Dendritic cell treated with granulocyte-macrophage colony-stimulating factor and Interleukin-4, amounts not matched to agents 40 ng/mL and 50 ng/mL, for 4 days (primary cell): ENCODE measurements around the gene ST6GALNAC3.

Experiments used
- H3K27ac Mint-ChIP-seq: one replicate; pipeline ENCODE4 v1.8.0; 2022; ENCODE audit warnings: mild to moderate bottlenecking, mixed read lengths
- H3K27me3 Mint-ChIP-seq: one replicate; pipeline ENCODE4 v1.8.0; 2022; ENCODE audit warnings: mild to moderate bottlenecking, mixed read lengths
- H3K36me3 Mint-ChIP-seq: one replicate; pipeline ENCODE4 v1.8.0; 2022; ENCODE audit warnings: low read depth, mixed read lengths
- H3K4me1 Mint-ChIP-seq: one replicate; pipeline ENCODE4 v1.8.0; 2022; ENCODE audit warnings: low read depth, mixed read lengths
- H3K4me3 Mint-ChIP-seq: one replicate; pipeline ENCODE4 v1.8.0; 2022; ENCODE audit warnings: mild to moderate bottlenecking, moderate library complexity, mixed read lengths
- H3K9me3 Mint-ChIP-seq: one replicate; pipeline ENCODE4 v1.8.0; 2022; ENCODE audit warnings: mixed read lengths
- intact Hi-C: fragments of 100-400 bp; cut with micrococcal nuclease; formaldehyde crosslinking; loops from one replicate; pipeline ENCODE4 v1.15.0; 2022

Gene ST6GALNAC3

DNA sequence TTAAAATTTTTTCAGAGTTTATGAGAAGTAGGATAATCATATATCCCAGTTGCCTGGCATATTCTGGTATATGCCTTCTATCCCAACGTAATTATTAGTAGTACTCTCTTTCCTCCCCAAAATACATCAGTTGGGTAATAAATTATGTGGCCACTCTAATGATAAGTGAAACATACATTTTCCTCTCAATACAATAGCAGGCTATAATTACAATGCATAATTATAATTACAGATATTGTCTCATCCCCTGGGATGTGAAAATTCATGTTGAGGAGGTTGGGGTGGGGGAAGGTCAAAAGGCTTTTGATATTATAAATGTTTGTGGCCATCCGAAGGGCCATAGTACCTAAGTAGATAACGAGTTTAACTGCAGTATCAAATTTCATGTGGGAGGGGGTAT lies 277.1 kb downstream of the ST6GALNAC3 start:
- H3K9me3 Mint-ChIP-seq, result no peaks in the 10 kb centered on the region
- intact Hi-C loops, result no loop called here
- H3K36me3 Mint-ChIP-seq, result no peaks in the 10 kb centered on the region
- H3K27ac Mint-ChIP-seq, result no peak overlapping the region
- no peaks in the 10 kb centered on the region for H3K27me3 Mint-ChIP-seq
- no peaks in the 10 kb centered on the region for H3K4me1 Mint-ChIP-seq
- H3K4me3 Mint-ChIP-seq, result no peak overlapping the region

- no peaks in the 10 kb centered on the region for H3K27me3 Mint-ChIP-seq
- intact Hi-C loops, result no loop called here
- H3K4me1 Mint-ChIP-seq, result no peaks in the 10 kb centered on the region
- H3K9me3 Mint-ChIP-seq, result no peaks in the 10 kb centered on the region
- H3K4me3 Mint-ChIP-seq, result no peak overlapping the region
- no peak overlapping the region for H3K27ac Mint-ChIP-seq
- H3K36me3 Mint-ChIP-seq, result no peaks in the 10 kb centered on the region
Measured at GRCh38 chr1:76352741-76353435, 278.3 kb downstream of the ST6GALNAC3 start.

- H3K4me1 Mint-ChIP-seq, result no peaks in the 10 kb centered on the region
- H3K27ac Mint-ChIP-seq, result no peak overlapping the region
- no peaks in the 10 kb centered on the region for H3K9me3 Mint-ChIP-seq
- H3K4me3 Mint-ChIP-seq, result no peak overlapping the region
- no peaks in the 10 kb centered on the region for H3K36me3 Mint-ChIP-seq
- H3K27me3 Mint-ChIP-seq, result no peaks in the 10 kb centered on the region
- intact Hi-C loops, result no loop called here
Measured at GRCh38 chr1:76354236-76354635, 279.7 kb downstream of the ST6GALNAC3 start.

- intact Hi-C loops, result no loop called here
- Mint-ChIP-seq H3K36me3 (no peaks in the 10 kb centered on the region), H3K4me3 (no peak overlapping the region), H3K9me3 (no peaks in the 10 kb centered on the region), H3K4me1 (no peaks in the 10 kb centered on the region), H3K27ac (no peak overlapping the region), H3K27me3 (no peaks in the 10 kb centered on the region)
Measured at GRCh38 chr1:76366726-76367125, 292.2 kb downstream of the ST6GALNAC3 start.

DNA sequence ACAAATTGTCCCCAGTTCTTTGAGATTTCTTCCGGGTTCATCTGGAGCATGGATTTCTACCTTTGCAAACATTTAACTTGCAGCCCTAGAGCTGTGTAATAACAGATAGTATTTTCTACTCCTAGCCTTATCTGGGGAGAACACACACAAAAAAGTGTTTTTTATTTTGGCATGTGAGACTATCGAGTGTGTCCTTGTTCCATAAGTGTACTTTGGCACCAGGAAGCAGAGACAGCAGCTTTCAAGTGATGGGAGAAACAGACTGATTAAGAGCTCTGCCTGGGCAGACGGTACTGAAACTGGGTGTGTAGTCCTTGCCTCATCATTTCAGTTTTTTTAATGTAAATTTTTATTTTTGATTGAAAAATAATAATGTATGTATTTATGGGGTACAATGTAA lies 297.4 kb downstream of the ST6GALNAC3 start:
- H3K9me3 Mint-ChIP-seq, result peaks cover 13% of the 10 kb centered on the region
- H3K4me3 Mint-ChIP-seq, result no peak overlapping the region

DNA sequence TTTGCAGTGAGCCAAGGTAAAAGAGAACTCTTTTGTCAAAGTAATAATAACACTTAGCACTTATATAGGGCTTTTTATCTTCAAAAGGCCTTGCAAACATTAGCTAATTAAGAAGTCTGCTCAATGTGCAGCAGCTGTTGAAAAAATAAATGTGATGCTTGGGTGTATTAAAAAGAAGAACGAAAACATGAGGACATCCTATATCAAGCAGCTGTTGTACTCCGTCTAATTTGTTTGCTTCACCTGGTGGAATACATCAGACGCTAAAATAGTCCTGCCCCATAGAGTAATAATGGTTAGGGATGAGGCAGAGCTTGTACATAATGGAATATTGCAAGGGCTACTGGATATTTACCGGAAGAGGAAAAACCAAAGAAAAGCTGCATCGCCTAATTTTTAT lies 299.5 kb downstream of the ST6GALNAC3 start:
- no peak overlapping the region for H3K4me3 Mint-ChIP-seq
- intact Hi-C loops, result no loop called here
- H3K9me3 Mint-ChIP-seq, result peaks cover 18% of the 10 kb centered on the region
- H3K4me1 Mint-ChIP-seq, result no peaks in the 10 kb centered on the region
- H3K27ac Mint-ChIP-seq, result no peak overlapping the region
- no peaks in the 10 kb centered on the region for H3K27me3 Mint-ChIP-seq
- H3K36me3 Mint-ChIP-seq, result no peaks in the 10 kb centered on the region

More for the DNA sequence above, 297.4 kb downstream of the ST6GALNAC3 start:
- no peaks in the 10 kb centered on the region for H3K27me3 Mint-ChIP-seq
- intact Hi-C loops, result no loop called here
- no peak overlapping the region for H3K27ac Mint-ChIP-seq
- no peaks in the 10 kb centered on the region for H3K36me3 Mint-ChIP-seq
- H3K4me1 Mint-ChIP-seq, result no peaks in the 10 kb centered on the region

- H3K36me3 Mint-ChIP-seq, result no peaks in the 10 kb centered on the region
- intact Hi-C loops, result no loop called here
- no peak overlapping the region for H3K27ac Mint-ChIP-seq
- H3K4me1 Mint-ChIP-seq, result no peaks in the 10 kb centered on the region
- H3K9me3 Mint-ChIP-seq, result peaks cover 34% of the 10 kb centered on the region
- no peak overlapping the region for H3K4me3 Mint-ChIP-seq
- H3K27me3 Mint-ChIP-seq, result no peaks in the 10 kb centered on the region
Measured at GRCh38 chr1:76377247-76377646, 302.7 kb downstream of the ST6GALNAC3 start.

DNA sequence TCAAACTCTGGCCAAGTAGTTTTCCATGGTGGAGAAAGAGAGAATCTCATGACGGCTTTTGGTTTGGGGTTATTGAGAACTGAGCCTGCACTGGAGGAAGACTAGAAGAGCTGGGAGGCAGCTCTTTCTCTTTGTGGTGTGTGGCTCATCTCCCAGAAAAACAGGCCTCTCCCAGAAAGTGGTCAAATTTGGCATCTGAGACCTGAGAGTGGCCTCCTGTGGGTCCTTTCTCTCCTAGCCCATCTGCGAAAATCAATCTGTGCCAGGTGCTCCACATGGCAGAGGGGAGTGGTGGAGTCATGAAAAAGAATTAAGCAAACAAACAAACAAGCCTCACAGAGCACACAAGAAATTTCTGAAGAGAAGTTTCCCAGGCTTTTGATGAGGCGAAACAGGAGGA lies 305.0 kb downstream of the ST6GALNAC3 start:
- Mint-ChIP-seq H3K4me1 (no peaks in the 10 kb centered on the region), H3K4me3 (no peak overlapping the region), H3K27me3 (no peaks in the 10 kb centered on the region), H3K36me3 (no peaks in the 10 kb centered on the region), H3K9me3 (peaks cover 35% of the 10 kb centered on the region), H3K27ac (no peak overlapping the region)
- intact Hi-C loops, result no loop called here

- no peak overlapping the region for H3K27ac Mint-ChIP-seq
- H3K4me3 Mint-ChIP-seq, result no peak overlapping the region
- no peaks in the 10 kb centered on the region for H3K27me3 Mint-ChIP-seq
- H3K4me1 Mint-ChIP-seq, result no peaks in the 10 kb centered on the region
- peaks cover 26% of the 10 kb centered on the region for H3K9me3 Mint-ChIP-seq
- H3K36me3 Mint-ChIP-seq, result no peaks in the 10 kb centered on the region
- intact Hi-C loops, result no loop called here
Measured at GRCh38 chr1:76381450-76382097, 307.0 kb downstream of the ST6GALNAC3 start.

DNA sequence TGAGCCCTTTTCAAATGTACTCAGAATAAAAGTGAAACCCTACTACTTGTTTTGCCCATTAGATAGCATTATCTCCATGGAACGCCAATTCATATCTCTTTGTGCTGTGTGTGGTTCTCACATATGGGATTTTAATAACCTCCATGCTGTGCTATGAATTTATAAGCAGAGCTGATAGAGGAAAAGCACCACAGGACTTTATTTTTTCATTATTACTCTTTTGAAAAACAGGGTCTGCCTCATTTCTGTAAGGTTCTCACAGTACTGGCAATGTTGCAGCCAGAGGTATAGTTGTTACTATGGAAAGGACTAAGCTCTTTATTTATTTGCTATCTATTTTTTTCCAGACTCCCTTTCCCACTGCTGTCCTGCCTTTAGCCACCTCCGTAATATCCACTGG lies 313.7 kb downstream of the ST6GALNAC3 start:
- intact Hi-C loops, result no loop called here
- H3K4me1 Mint-ChIP-seq, result no peaks in the 10 kb centered on the region
- H3K9me3 Mint-ChIP-seq, result peaks cover 12% of the 10 kb centered on the region
- H3K36me3 Mint-ChIP-seq, result no peaks in the 10 kb centered on the region
- no peak overlapping the region for H3K4me3 Mint-ChIP-seq
- H3K27me3 Mint-ChIP-seq, result no peaks in the 10 kb centered on the region
- H3K27ac Mint-ChIP-seq, result no peak overlapping the region

- Mint-ChIP-seq H3K36me3 (no peaks in the 10 kb centered on the region), H3K27ac (no peak overlapping the region), H3K9me3 (peaks cover 16% of the 10 kb centered on the region), H3K4me3 (no peak overlapping the region), H3K27me3 (no peaks in the 10 kb centered on the region), H3K4me1 (no peaks in the 10 kb centered on the region)
- intact Hi-C loops, result no loop called here
Measured at GRCh38 chr1:76390456-76390855, 315.9 kb downstream of the ST6GALNAC3 start.

DNA sequence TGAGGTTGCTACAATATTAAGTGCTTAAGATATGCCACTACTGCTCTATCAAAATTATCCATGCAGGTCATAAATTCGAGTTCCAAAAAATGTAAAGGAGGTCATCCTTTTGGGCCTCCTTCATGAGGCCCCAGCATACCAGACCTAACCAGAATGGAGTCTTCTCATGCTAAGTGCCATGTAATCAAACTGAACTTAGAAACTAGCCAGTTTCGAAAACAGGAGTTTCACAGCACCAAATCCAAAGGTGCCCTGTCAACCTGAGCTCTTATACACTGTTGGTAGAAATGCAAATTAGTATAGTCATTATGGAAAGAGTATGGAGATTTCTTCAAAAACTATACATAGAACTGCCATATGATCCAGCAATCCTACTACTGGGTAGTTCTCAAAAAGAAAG lies 320.5 kb downstream of the ST6GALNAC3 start:
- intact Hi-C loops, result no loop called here

GRCh38 chr1:76402128-76402527 lies 327.6 kb downstream of the ST6GALNAC3 start:
- intact Hi-C loops, result no loop called here
- Mint-ChIP-seq H3K9me3 (peaks cover 27% of the 10 kb centered on the region), H3K4me1 (no peaks in the 10 kb centered on the region), H3K36me3 (no peaks in the 10 kb centered on the region), H3K27ac (no peak overlapping the region), H3K4me3 (no peak overlapping the region), H3K27me3 (no peaks in the 10 kb centered on the region)

More for the DNA sequence above, 320.5 kb downstream of the ST6GALNAC3 start:
- H3K4me1 Mint-ChIP-seq, result no peaks in the 10 kb centered on the region
- H3K4me3 Mint-ChIP-seq, result no peak overlapping the region
- H3K9me3 Mint-ChIP-seq, result peaks cover 22% of the 10 kb centered on the region
- H3K27me3 Mint-ChIP-seq, result no peaks in the 10 kb centered on the region
- H3K36me3 Mint-ChIP-seq, result no peaks in the 10 kb centered on the region
- no peak overlapping the region for H3K27ac Mint-ChIP-seq

DNA sequence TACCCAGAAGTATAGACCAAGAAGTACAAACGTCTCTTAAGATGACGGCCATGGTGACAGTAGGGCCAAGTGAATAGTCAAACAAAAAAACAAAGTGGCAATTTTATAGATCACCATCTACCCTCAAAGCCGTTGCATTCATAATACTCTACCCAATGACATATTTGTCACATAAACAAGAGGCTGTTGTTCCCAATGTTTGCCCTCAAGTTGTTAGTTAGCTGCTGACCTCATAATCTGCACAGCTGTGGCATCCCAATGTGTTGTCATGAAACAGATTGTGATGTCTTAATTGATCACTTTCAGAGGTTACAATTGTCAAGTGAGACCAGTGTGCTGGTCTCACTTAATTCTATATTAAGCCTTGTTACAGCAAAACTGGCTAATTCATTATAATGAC lies 333.8 kb downstream of the ST6GALNAC3 start:
- Mint-ChIP-seq H3K4me1 (no peaks in the 10 kb centered on the region), H3K36me3 (no peaks in the 10 kb centered on the region), H3K27ac (no peak overlapping the region), H3K9me3 (peaks cover 11% of the 10 kb centered on the region), H3K27me3 (no peaks in the 10 kb centered on the region), H3K4me3 (no peak overlapping the region)
- intact Hi-C loops, result no loop called here

DNA sequence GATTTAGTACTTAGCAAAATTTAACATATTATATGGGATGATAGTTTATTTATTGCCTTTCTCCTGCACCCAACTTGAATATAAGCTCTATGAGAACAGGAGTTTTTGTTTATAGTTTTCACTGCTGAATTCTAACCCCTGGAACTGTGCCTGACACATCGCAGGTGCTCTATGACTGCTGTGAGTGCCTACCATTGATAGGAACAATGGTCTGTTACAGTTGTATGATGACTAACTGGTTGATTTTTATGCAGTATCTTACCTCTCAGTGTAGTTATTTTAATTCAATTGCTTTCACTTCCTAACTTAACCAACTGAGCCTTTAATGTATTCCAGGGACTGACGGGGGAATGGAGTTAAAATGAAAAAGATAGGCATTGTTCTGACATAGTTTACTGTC lies 336.0 kb downstream of the ST6GALNAC3 start:
- H3K4me3 Mint-ChIP-seq, result no peak overlapping the region
- peaks cover 9% of the 10 kb centered on the region for H3K9me3 Mint-ChIP-seq
- H3K27me3 Mint-ChIP-seq, result no peaks in the 10 kb centered on the region
- intact Hi-C loops, result no loop called here
- no peak overlapping the region for H3K27ac Mint-ChIP-seq
- no peaks in the 10 kb centered on the region for H3K36me3 Mint-ChIP-seq
- H3K4me1 Mint-ChIP-seq, result no peaks in the 10 kb centered on the region
